Epidermal melanocyte (primary cell): Measurements from ENCODE around the gene ZNF841.
"Not testable (repeated sequence)": the region's sequence is repeated elsewhere in the genome, so short reads cannot be mapped to it uniquely, and the experiment has no call there.

Experiments used
- DNase-seq: peaks from one replicate; pipeline ENCODE4 v3.0.0; 2011; ENCODE audit warnings: low spot score; ENCODE audit not compliant: insufficient read length

The ZNF841 gene

GRCh38 chr19:52095172-52096014 is at the start of gene ZNF841:
Gene ZNF841, minus strand, starts transcription at chr19:52095765. Its CDS starts 10,964 bp downstream, at chr19:52084801.
- DNase-seq: peak; percentile 73

GRCh38 chr19:52142001-52142595 is 46.5 kb upstream of the ZNF841 start:
- DNase-seq: no peak

GRCh38 chr19:52141203-52141602 is 45.6 kb upstream of the ZNF841 start:
- no peak for DNase-seq

- peak; percentile 86 for DNase-seq
Measured at GRCh38 chr19:52140032-52140710, 44.6 kb upstream of the ZNF841 start.

DNA sequence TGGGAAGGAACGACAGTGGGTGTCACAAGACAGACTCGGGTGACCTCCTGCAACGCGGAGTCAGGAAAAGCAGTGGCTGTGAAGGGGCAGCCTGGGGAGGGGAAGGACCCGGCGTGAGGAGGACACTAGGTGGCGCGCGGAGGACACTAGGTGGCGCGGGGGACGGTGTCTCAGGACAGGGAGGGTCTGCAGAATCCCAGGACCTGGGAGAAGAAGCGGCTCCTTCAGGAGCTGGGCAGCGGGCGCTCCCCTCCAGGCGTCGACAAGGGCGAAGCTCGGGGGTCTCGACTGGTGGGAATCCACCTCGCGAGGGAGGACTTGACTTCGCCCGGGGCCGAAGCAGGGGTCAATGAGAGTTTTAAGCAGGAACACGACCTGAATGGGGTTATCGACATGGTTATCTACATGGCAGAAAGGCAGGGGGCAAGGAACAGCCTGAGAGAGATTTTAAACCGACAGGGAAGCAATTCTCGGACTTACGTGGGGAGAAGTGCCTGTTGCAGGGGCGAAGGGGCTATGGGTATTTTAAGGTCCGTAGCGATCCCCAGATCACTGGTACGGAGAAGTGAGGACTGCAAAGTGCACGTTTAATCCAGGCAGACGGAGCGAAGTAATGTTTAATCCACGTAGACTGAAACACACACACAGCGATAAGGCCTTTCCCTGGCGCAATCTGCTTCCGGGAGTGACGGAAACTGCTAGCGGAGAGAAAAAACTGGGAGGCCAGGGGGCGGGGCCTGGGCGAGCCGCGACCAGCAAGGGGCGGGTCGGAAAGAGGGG is 43.9 kb upstream of the ZNF841 start, which contains the start of gene ZNF616:
ZNF616 (minus strand) TSS at position 687 of the 780 bp plus-strand sequence. CDS start 9,426 bp downstream, outside the sequence.
- peak; percentile 63 for DNase-seq

- DNase-seq: no peak
Measured at GRCh38 chr19:52138983-52139251, 43.4 kb upstream of the ZNF841 start.

GRCh38 chr19:52138278-52138982 is 42.9 kb upstream of the ZNF841 start:
- DNase-seq: no peak

DNA sequence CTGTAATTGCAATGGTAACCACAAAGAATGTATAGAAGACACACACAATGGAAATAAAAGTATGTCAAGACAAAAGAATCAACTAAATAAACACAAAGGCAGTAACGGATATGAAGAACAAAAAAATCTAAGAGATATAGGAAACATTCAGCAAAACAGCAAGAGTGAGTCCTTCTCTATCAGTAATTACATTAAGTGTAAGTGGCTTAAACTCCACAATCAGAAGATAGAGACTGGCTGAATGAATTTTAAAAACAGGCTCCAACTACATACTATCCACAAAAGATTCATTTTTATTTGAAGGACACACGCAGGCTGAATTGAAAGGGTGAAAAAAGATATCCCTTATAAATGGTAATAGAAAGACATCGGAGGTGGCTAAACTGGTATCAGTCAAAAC is 24.7 kb upstream of the ZNF841 start:
- no peak for DNase-seq

DNA sequence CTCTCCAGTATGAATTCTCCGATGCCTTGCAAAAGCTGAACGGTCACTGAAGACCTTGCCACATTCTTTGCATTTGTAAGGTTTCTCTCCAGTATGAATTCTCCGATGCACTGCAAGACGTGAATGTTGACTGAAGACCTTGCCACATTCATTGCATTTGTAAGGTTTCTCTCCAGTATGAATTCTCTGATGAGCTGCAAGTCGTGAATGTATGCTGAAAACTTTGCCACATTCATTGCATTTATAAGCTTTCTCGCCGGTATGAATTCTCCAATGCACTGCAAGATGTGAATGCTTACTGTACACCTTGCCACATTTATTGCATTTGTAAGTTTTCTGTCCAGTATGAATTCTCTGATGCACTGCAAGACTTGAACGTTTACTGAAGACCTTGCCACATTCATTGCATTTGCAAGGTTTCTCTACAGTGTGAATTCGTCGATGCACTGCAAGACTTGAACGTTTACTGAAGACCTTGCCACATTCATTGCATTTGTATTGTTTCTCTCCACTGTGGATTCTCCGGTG is 20.0 kb upstream of the ZNF841 start:
- DNase-seq: no peak

- DNase-seq: no peak
Measured at GRCh38 chr19:52114691-52115090, 19.1 kb upstream of the ZNF841 start.

- DNase-seq: no peak
Measured at GRCh38 chr19:52112624-52113023, 17.1 kb upstream of the ZNF841 start.

- DNase-seq: no peak
Measured at GRCh38 chr19:52110780-52111179, 15.2 kb upstream of the ZNF841 start.

DNA sequence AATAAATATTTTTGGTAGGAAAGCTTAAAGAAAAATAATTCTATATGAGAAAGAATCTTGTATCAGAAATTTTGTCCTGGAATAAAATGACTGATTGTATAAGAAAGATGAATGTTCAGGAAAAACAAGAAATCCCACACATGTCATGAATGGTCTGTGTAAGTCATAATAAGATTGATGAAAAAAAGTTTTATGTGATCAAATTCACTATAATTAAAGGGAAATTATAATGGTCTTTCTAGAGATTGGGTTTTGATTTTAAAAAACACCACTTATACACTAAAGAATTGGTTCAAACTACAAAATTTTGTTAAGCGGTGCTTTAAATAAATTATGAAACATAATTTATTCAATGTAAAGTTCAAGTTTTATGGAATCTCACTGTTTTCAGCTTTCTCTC is 7.2 kb upstream of the ZNF841 start:
- DNase-seq: no peak

- DNase-seq: no peak
Measured at GRCh38 chr19:52101866-52102562, 6.4 kb upstream of the ZNF841 start.

GRCh38 chr19:52099497-52100138 is 4.1 kb upstream of the ZNF841 start:
- no peak for DNase-seq

- DNase-seq: not testable (repeated sequence)
Measured at GRCh38 chr19:52096416-52096815, 851 bp upstream of the ZNF841 start.

DNA sequence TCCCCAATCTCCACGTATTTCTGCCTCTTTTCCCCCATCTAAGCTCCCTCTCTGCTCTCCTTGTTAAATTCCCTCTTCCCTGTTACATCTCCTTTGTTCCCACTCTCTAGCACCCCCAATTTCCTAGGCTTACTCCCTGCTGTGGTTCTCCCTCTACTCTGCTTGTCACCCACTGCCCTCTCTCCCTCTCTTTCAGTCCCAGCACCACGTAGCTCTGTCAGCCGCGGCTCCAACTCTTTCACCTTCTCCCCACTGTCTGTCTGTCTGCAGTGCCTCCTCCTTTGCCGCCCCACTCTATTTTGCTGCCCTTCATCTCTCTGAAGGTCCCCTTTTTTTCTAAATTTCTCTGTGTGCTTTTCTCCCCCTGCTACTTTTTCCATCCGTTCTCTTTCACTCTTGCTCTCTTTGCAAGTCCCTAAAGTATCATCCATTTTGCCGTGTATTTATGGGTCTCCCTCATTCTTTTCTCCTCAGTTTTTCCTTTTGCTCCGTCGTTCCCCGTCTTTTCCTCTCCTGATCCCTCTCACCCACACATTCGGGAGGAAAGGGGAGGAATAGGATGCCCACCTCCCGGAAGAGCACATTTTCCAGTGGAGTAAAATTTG is 937 bp downstream of the ZNF841 start:
- DNase-seq: no peak

DNA sequence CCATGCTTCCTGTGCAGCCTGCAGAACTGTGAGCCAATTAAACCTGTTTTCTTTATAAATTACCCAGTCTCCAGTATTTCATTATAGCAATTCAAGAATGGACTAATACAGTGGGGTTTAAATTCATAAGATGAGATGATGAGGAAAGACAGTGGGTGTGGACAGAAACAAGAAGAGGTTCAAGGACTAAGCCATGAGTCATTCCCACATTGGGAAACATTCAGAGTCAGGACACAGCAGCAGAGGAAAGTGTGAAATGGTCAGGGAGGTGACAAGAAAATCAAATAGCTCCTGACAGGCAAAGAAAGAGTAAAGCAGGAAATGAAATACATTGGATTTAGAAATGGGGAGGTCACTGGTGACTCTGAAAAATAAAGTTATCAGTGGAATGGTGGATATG is 9.1 kb downstream of the ZNF841 start:
- no peak for DNase-seq

- no peak for DNase-seq
Measured at GRCh38 chr19:52070496-52070895, 25.1 kb downstream of the ZNF841 start.
